ENCODE measurements around the gene LLGL1.
A peak's percentile ranks its signal among the peaks of the same experiment; 100 is the strongest.

Gene LLGL1

DNA sequence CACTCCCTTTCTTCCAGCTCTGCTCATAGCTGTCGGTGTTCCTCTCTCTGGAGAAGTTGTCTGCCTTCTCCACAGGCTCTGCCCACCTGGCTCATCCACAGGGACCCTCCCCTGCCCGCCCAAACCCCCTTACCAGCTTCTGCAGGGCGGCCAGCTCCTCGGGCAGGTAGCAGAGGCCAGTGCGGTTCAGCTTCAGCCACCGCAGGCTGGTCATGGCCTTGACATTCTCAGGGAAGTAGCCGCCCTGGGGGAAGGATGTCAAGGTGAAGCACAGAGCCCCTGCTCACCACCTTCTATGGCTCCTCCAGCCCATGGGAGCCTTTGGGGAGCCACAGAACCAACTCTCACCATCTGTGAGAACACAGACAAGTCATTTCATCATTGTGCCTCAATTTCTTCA lies 31.3 kb downstream of the LLGL1 start:
- no peak overlapping the region for H3K27ac ChIP-seq (replicated peaks)
- TF ChIP-seq GABPA (IDR thresholded peaks at IDR 0.05; ENCODE audit: low read depth) (no peak), SPI1 (IDR thresholded peaks at IDR 0.05; ENCODE audit: borderline replicate concordance, low read depth) (no peak)
- TF ChIP-seq, protein P1, sequence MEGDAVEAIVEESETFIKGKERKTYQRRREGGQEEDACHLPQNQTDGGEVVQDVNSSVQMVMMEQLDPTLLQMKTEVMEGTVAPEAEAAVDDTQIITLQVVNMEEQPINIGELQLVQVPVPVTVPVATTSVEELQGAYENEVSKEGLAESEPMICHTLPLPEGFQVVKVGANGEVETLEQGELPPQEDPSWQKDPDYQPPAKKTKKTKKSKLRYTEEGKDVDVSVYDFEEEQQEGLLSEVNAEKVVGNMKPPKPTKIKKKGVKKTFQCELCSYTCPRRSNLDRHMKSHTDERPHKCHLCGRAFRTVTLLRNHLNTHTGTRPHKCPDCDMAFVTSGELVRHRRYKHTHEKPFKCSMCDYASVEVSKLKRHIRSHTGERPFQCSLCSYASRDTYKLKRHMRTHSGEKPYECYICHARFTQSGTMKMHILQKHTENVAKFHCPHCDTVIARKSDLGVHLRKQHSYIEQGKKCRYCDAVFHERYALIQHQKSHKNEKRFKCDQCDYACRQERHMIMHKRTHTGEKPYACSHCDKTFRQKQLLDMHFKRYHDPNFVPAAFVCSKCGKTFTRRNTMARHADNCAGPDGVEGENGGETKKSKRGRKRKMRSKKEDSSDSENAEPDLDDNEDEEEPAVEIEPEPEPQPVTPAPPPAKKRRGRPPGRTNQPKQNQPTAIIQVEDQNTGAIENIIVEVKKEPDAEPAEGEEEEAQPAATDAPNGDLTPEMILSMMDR (IDR thresholded peaks at IDR 0.05; ENCODE audit: insufficient read depth, low read length) = no peak
- TF ChIP-seq, protein P2, sequence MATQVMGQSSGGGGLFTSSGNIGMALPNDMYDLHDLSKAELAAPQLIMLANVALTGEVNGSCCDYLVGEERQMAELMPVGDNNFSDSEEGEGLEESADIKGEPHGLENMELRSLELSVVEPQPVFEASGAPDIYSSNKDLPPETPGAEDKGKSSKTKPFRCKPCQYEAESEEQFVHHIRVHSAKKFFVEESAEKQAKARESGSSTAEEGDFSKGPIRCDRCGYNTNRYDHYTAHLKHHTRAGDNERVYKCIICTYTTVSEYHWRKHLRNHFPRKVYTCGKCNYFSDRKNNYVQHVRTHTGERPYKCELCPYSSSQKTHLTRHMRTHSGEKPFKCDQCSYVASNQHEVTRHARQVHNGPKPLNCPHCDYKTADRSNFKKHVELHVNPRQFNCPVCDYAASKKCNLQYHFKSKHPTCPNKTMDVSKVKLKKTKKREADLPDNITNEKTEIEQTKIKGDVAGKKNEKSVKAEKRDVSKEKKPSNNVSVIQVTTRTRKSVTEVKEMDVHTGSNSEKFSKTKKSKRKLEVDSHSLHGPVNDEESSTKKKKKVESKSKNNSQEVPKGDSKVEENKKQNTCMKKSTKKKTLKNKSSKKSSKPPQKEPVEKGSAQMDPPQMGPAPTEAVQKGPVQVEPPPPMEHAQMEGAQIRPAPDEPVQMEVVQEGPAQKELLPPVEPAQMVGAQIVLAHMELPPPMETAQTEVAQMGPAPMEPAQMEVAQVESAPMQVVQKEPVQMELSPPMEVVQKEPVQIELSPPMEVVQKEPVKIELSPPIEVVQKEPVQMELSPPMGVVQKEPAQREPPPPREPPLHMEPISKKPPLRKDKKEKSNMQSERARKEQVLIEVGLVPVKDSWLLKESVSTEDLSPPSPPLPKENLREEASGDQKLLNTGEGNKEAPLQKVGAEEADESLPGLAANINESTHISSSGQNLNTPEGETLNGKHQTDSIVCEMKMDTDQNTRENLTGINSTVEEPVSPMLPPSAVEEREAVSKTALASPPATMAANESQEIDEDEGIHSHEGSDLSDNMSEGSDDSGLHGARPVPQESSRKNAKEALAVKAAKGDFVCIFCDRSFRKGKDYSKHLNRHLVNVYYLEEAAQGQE (IDR thresholded peaks at IDR 0.05; ENCODE audit: insufficient replicate concordance, low read depth) = no peak
- no peaks in the 10 kb centered on the region for H3K27me3 ChIP-seq (ENCODE audit: insufficient read depth, poor library complexity, severe bottlenecking)
- no peak for DNase-seq (ENCODE audit: low read depth in 1 of 2, low spot score in 1 of 2)
- H3K4me3 ChIP-seq (replicated peaks; ENCODE audit: insufficient read depth, low read length) = no peak overlapping the region

DNA sequence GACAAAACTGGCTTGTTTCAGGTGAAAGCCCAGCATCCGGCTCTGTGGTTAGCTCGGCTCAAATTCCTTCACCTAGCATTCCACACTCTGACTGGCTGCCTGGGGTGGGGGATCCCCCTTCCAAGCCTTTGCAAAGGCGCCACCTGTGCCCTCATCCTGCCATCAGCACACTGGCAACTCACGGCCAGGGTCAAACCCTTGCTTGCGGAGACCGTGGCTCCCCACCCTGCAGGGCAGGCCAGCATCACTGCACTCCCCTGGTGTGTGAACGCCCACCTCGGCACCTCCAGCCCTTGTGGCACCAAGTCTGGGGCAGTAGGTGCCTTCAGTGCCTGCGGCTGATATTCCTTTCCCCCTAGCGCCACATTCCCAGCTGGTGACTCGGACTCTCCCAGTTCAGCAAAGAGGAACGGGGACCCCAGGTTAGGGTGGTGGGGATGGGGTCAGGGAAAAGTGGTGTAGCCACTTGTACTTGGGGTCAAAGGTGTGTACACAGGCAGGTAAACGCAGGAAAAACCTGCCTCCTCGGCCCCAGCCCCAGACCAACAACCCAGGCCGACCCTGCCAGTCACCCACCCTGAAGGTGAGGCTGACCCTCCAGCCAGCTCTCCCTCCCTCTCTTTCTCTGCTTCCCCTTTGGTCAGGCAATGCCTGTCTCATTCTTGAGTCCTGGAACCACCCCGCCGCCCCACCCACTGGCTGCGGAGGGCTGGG lies 32.0 kb downstream of the LLGL1 start:
- H3K4me3 ChIP-seq (replicated peaks; ENCODE audit: insufficient read depth, low read length) = peak overlapping the region; percentile 70
- peak overlapping the region; percentile 89 for H3K27ac ChIP-seq (replicated peaks)
- no peaks in the 10 kb centered on the region for H3K27me3 ChIP-seq (ENCODE audit: insufficient read depth, poor library complexity, severe bottlenecking)
- TF ChIP-seq, protein P1 (IDR thresholded peaks at IDR 0.05; ENCODE audit: insufficient read depth, low read length) = no peak
- no peak for TF ChIP-seq GABPA (IDR thresholded peaks at IDR 0.05; ENCODE audit: low read depth)
- no peak for TF ChIP-seq SPI1 (IDR thresholded peaks at IDR 0.05; ENCODE audit: borderline replicate concordance, low read depth)
- TF ChIP-seq, protein P2 (IDR thresholded peaks at IDR 0.05; ENCODE audit: insufficient replicate concordance, low read depth) = no peak
- TF ChIP-seq POLR2AphosphoS5 (IDR thresholded peaks at IDR 0.05; ENCODE audit: low read depth) = no peak
- peak in 1 of 2 experiments; percentile 45 for DNase-seq (ENCODE audit: low read depth in 1 of 2, low spot score in 1 of 2)

DNA sequence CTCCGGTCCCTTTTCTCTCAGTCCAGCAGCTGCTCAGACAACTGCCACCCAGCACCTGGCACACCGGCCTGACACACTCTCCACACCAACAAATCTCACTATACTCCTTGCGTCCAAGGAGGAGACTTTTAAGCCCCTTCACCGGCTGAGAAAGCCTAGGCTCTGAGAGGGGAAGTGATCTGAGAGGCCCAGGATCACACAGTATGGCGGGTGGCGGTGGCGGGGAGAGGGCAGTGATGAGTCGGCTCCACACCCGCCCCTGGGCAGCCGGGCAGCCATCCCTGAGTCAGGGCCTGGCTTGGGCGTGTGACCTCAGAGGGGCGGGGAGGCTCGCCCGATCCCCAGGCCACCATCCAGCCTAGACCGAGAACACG lies 32.5 kb downstream of the LLGL1 start:
- DNase-seq (ENCODE audit: low read depth in 1 of 2, low spot score in 1 of 2) = peak; percentile 22 to 40
- H3K27ac ChIP-seq (replicated peaks) = peak overlapping the region; percentile 89

DNA sequence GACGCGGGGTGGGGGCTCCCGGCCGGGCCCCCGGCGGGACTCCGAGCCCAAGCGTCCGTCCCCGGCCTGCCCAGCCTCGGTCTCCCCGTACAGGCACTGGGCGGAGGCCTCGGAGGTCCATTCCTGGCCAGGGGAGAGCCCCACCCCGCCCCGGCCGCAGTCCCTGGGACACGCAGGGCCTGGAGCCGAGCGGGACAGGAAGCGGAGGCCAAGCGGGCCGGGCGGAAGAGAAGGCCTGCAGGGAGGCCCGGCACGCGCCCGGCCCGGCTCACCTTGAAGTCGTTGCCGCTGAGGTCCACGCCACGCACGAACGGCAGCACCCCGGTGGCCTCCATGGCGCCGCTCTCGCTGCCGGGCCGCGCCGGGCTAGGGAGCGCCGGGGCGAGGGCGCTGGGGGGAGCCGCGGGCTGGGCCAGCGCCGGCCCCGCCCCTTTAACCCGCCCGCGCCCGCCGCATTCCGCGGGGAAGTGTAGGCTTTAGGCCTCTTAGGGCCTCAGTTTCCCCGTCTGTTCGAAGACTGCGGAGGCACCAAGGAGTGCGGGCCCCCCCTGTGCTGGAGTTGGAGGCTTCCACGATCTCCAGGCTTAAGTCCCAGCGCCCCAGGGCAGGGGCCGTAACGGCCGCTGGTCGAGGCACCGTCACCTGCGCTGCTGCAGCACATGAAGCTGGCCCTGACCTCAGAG lies 33.1 kb downstream of the LLGL1 start, which contains the start of gene FLII:
TSS of gene FLII (minus strand) at position 383 of the 683 bp plus-strand sequence. CDS start at position 335, 48 bp downstream.
- Histone ChIP-seq H3K27me3 (ENCODE audit: insufficient read depth, poor library complexity, severe bottlenecking) (no peaks in the 10 kb centered on the region), H3K4me3 (replicated peaks; ENCODE audit: insufficient read depth, low read length) (peak within 1 kb of the TSS; percentile 70), H3K27ac (replicated peaks) (peak within 1 kb of the TSS; percentile 89)
- TF ChIP-seq GABPA (IDR thresholded peaks at IDR 0.05; ENCODE audit: low read depth) = no peak
- peak; percentile 6 to 28 for DNase-seq (ENCODE audit: low read depth in 1 of 2, low spot score in 1 of 2)

More for the DNA sequence above, 32.5 kb downstream of the LLGL1 start:
- peak overlapping the region; percentile 70 for H3K4me3 ChIP-seq (replicated peaks; ENCODE audit: insufficient read depth, low read length)
- TF ChIP-seq GABPA (IDR thresholded peaks at IDR 0.05; ENCODE audit: low read depth) (no peak), POLR2AphosphoS5 (IDR thresholded peaks at IDR 0.05; ENCODE audit: low read depth) (no peak), SPI1 (IDR thresholded peaks at IDR 0.05; ENCODE audit: borderline replicate concordance, low read depth) (peak; percentile 72; the same call in 1 of the 2 replicates)
- no peaks in the 10 kb centered on the region for H3K27me3 ChIP-seq (ENCODE audit: insufficient read depth, poor library complexity, severe bottlenecking)

All from HL-60 (cell line).